Activated CD8-positive, alpha-beta T cell treated with anti-CD3 and anti-CD28 coated beads for 36 hours (primary cell): ENCODE measurements around the gene MORN5. TPM values are rescaled to one million over a fixed set of nuclear protein-coding genes. Genes with fewer than 3 reads are reported as not detected.

Source experiments
- ATAC-seq: fragments of 200-7000 bp; cut with Tn5 transposase; one replicate; pipeline ENCODE4 v1.10.0; 2021; ENCODE audit warnings: mild to moderate bottlenecking, moderate library complexity
- CTCF ChIA-PET: fragments of 350-600 bp; sonication (Branson Sonifier 250); formaldehyde crosslinking; loops from one replicate; lab custom pipeline; 2021; ENCODE audit warnings: antibody characterized with exemption; lab: Charles Lee
- POLR2A ChIA-PET: fragments of 350-600 bp; sonication (Branson Sonifier 250); formaldehyde crosslinking; loops from one replicate; lab custom pipeline; 2021; ENCODE audit warnings: antibody characterized with exemption; lab: Charles Lee
- DNase-seq: peaks from one replicate; pipeline ENCODE4 v3.0.0-alpha.2; 2020
- H3K27ac Mint-ChIP-seq: one replicate; pipeline ENCODE4 v1.8.0; 2021; ENCODE audit warnings: mild to moderate bottlenecking, mixed read lengths
- H3K27me3 Mint-ChIP-seq: one replicate; pipeline ENCODE4 v1.8.0; 2021; ENCODE audit warnings: mixed read lengths
- H3K36me3 Mint-ChIP-seq: one replicate; pipeline ENCODE4 v1.8.0; 2021; ENCODE audit warnings: low read depth, mixed read lengths
- H3K4me1 Mint-ChIP-seq: one replicate; pipeline ENCODE4 v1.8.0; 2021; ENCODE audit warnings: low read depth, mixed read lengths
- H3K4me3 Mint-ChIP-seq: one replicate; pipeline ENCODE4 v1.8.0; 2021; ENCODE audit warnings: mild to moderate bottlenecking, moderate library complexity, mixed read lengths
- H3K9me3 Mint-ChIP-seq: one replicate; pipeline ENCODE4 v1.8.0; 2021; ENCODE audit warnings: mixed read lengths
- intact Hi-C: fragments of 100-400 bp; cut with micrococcal nuclease; formaldehyde crosslinking; loops from one replicate; pipeline ENCODE4 v1.10.0; 2022
- total RNA-seq, 2 experiments: library from RNA; stranded (reverse); gene quantifications; one replicate each; pipeline ENCODE4 v1.2.3, GENCODE V29; 2021
- TF ChIP-seq, protein P1 (sequence below): fragments of 200-600 bp; IDR thresholded peaks from one replicate; pipeline ENCODE4 v1.8.0; 2022; ENCODE audit warnings: antibody characterized with exemption, mild to moderate bottlenecking

Gene MORN5
- total RNA-seq, 2 experiments from 2014 or later, result not detected

DNA sequence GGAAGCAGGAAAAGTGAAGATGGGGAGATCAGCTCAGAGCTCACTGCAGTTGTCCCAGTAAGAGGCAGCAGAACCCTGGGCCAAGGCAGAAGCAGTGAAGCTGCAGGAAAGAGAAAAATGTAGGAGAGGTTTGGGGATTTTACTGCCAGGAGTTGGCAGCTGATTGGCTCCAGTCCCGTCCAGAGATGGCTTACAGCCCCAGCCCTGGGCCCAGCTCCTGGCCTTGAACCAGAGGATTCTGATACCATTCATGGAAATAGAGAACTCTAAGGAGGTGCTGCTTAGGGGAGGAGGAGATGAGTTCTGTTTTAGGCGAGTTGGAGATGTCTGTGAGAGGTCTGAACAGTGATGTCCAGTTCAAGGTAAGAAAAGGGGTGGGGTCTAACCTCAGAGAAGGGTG lies 4.6 kb downstream of the MORN5 start:
- Mint-ChIP-seq H3K4me1 (peaks cover 5% of the 10 kb centered on the region), H3K36me3 (peaks cover 2% of the 10 kb centered on the region), H3K27me3 (peaks cover 17% of the 10 kb centered on the region), H3K27ac (no peak overlapping the region), H3K4me3 (no peak overlapping the region), H3K9me3 (peaks cover 7% of the 10 kb centered on the region)
- ATAC-seq, result no peak
- TF ChIP-seq, protein P1, sequence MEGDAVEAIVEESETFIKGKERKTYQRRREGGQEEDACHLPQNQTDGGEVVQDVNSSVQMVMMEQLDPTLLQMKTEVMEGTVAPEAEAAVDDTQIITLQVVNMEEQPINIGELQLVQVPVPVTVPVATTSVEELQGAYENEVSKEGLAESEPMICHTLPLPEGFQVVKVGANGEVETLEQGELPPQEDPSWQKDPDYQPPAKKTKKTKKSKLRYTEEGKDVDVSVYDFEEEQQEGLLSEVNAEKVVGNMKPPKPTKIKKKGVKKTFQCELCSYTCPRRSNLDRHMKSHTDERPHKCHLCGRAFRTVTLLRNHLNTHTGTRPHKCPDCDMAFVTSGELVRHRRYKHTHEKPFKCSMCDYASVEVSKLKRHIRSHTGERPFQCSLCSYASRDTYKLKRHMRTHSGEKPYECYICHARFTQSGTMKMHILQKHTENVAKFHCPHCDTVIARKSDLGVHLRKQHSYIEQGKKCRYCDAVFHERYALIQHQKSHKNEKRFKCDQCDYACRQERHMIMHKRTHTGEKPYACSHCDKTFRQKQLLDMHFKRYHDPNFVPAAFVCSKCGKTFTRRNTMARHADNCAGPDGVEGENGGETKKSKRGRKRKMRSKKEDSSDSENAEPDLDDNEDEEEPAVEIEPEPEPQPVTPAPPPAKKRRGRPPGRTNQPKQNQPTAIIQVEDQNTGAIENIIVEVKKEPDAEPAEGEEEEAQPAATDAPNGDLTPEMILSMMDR, result no peak
- intact Hi-C loops, result no loop called here
- no peak for DNase-seq
- ChIA-PET CTCF (interaction anchor here (0.7 to 1.5 kb wide), 2 partner anchors 9 to 42 kb away, joined by 3 read pairs; no protein-coding TSS in a partner anchor), POLR2A (no interaction called here)

DNA sequence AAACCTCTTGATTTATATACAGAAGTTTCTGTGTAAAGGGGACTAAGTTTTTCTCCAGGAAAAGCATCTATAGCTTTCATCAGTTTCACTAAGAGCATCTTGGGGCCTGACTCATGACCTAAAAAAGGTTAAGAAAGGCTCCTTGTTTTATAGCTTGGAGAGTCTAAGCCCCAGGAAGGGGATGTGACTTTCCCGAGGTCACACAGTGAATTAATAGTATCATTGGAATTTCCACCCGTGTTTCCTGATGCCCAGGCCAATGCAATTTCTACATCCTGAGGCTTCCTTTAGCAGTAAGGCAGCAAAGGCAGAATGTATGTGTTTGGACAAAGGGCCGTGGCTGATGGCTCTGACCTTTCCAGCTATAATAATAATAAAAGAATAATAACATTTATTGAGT lies 8.6 kb downstream of the MORN5 start:
- ChIA-PET POLR2A (no interaction called here), CTCF (interaction anchor here (0.7 kb wide), 1 partner anchor 32 kb away, joined by 3 read pairs; no protein-coding TSS in a partner anchor)
- no peak overlapping the region for H3K4me3 Mint-ChIP-seq
- H3K9me3 Mint-ChIP-seq, result no peaks in the 10 kb centered on the region
- no peaks in the 10 kb centered on the region for H3K36me3 Mint-ChIP-seq
- intact Hi-C loops, result no loop called here
- H3K27me3 Mint-ChIP-seq, result peaks cover 27% of the 10 kb centered on the region
- ATAC-seq (no peak), DNase-seq (no peak)
- TF ChIP-seq, protein P1, result no peak
- H3K4me1 Mint-ChIP-seq, result no peaks in the 10 kb centered on the region
- H3K27ac Mint-ChIP-seq, result no peak overlapping the region

DNA sequence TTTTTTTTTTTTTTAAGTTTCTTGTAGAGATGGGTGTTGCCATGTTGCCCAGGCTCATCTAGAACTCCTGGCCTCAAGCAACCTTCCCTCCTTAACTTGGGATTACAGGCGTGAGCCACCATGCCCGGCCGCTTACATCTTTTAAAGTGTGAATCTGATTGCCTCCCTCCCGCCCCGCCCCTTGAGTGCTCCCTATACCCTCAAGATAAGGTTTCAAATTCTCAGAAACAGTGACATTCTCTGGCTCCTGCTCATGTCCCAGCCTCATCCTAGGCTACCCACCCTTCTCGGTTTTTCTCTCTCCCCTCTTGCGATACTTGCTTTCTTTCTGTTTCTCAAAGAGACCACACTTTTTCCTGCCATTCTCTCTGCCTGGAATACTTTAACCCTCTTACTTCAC lies 12.4 kb downstream of the MORN5 start:
- Mint-ChIP-seq H3K9me3 (no peaks in the 10 kb centered on the region), H3K27me3 (peaks cover 32% of the 10 kb centered on the region), H3K27ac (no peak overlapping the region), H3K4me3 (no peak overlapping the region), H3K36me3 (no peaks in the 10 kb centered on the region), H3K4me1 (no peaks in the 10 kb centered on the region)
- TF ChIP-seq, protein P1, result no peak
- intact Hi-C loops, result no loop called here
- ATAC-seq (no peak), DNase-seq (no peak)
- CTCF ChIA-PET, result interaction anchor here (1.0 kb wide), 1 partner anchor 46 kb away, joined by 3 read pairs; no protein-coding TSS in a partner anchor
- POLR2A ChIA-PET, result no interaction called here

DNA sequence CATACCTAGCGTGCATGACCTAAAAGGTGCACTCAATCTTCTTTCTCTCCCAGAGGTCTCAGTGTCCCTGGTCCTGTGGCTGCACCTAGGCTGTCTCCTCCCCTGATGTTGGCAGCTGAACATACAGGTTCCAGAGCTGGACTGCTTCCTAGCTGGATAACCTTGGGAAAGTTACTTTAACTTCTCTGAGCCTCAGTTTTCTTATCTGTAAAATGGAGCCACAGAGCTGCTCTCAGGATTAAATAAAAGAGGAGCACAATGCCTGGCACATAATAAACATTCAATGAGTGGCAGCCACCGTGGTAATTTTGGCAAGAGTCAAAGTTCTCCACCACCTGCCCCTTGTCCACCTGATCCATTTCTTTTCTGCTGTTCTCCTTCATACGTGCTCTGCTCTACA lies 14.0 kb downstream of the MORN5 start:
- CTCF ChIA-PET, result no interaction called here
- intact Hi-C loops, result no loop called here

DNA sequence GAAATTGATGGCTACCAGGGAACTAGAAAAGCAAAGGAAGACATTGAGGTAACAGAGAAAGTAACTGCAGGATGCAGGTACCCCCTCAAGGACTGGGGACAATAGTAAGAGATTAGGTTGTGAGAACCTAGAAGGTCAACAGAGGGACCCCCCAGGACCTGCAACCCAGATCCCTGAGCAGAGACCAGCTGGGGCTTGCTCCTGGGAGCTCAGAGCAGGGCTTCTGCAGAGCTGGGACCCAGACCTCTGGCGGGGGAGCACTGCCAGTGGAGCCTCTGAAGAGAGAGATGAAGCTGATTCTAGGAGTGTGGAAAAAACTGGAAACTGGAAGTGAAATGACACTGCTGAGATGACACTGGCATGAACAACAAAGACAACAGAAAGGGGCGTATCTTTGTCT lies 17.2 kb downstream of the MORN5 start:
- H3K4me3 Mint-ChIP-seq, result no peak overlapping the region

More for the DNA sequence above, 14.0 kb downstream of the MORN5 start:
- H3K36me3 Mint-ChIP-seq, result no peaks in the 10 kb centered on the region
- no peaks in the 10 kb centered on the region for H3K4me1 Mint-ChIP-seq
- TF ChIP-seq, protein P1, result no peak
- DNase-seq, result no peak
- no peak overlapping the region for H3K27ac Mint-ChIP-seq
- no peaks in the 10 kb centered on the region for H3K9me3 Mint-ChIP-seq
- POLR2A ChIA-PET, result no interaction called here
- ATAC-seq, result no peak
- peaks cover 25% of the 10 kb centered on the region for H3K27me3 Mint-ChIP-seq
- H3K4me3 Mint-ChIP-seq, result no peak overlapping the region

More for the DNA sequence above, 17.2 kb downstream of the MORN5 start:
- Mint-ChIP-seq H3K36me3 (no peaks in the 10 kb centered on the region), H3K27me3 (peaks cover 23% of the 10 kb centered on the region), H3K27ac (no peak overlapping the region), H3K9me3 (no peaks in the 10 kb centered on the region), H3K4me1 (no peaks in the 10 kb centered on the region)
- DNase-seq, result no peak
- TF ChIP-seq, protein P1, result no peak
- ChIA-PET POLR2A (no interaction called here), CTCF (no interaction called here)
- intact Hi-C loops, result no loop called here
- no peak for ATAC-seq
